HepG2 (cell line): ENCODE data around the gene SOWAHA. TPM values are rescaled to one million over a fixed set of nuclear protein-coding genes. Genes with fewer than 3 reads are reported as not detected.

ENCODE experiments used
- ATAC-seq: fragments of 200-7000 bp; cut with Tn5 transposase; 3 replicates; pipeline ENCODE4 v1.9.1; 2020; ENCODE audit warnings: mild to moderate bottlenecking, moderate library complexity
- BruUV-seq: library from RNA; stranded (reverse); fragments of 400-500 nt; replicated peaks from 2 replicates; lab custom pipeline; 2021; lab: Mats Ljungman, UMichigan
- CTCF ChIA-PET: fragments of 300-600 bp; formaldehyde crosslinking; extraction: SDS; loops from one replicate; lab custom pipeline; 2021; ENCODE audit warnings: low total read pairs, inconsistent platforms, low intra/inter-chr PET ratio; lab: Yijun Ruan, JAX
- POLR2A ChIA-PET: fragments of 350-600 bp; sonication (Branson Sonifier 250); formaldehyde crosslinking; loops from one replicate; lab custom pipeline; 2020; ENCODE audit warnings: antibody characterized with exemption, inconsistent platforms; lab: Yijun Ruan, JAX
- DNase-seq: peaks from one replicate; pipeline ENCODE4 v3.0.0-alpha.2; 2015; ENCODE audit warnings: low spot score
- FAIRE-seq: peaks from 3 replicates; lab custom pipeline; 2011; peaks lifted over from hg19 to GRCh38; lab: Jason Lieb, UNC
- H2AFZ ChIP-seq: one replicate; pipeline ENCODE4 v1.6.1; 2011; ENCODE audit warnings: low read length, inconsistent platforms
- H3K27ac ChIP-seq: fragments of 300-600 bp; 3 replicates; pipeline ENCODE4 v1.8.0; 2011; ENCODE audit warnings: mixed run types, mild to moderate bottlenecking, mixed read lengths, low read length, inconsistent platforms; ENCODE audit not compliant: insufficient read depth; ENCODE audit errors: extremely low read length
- H3K27me3 ChIP-seq, 2 experiments: fragments of 200-600 bp in 1 of 2; 2 replicates in 1 of 2; 3 replicates in 1 of 2; pipeline versions ENCODE4 v1.6.0 to v1.8.0; 2011; ENCODE audit warnings: low read length in 2 of 2, mild to moderate bottlenecking in 2 of 2, moderate library complexity in 2 of 2, inconsistent platforms in 1 of 2; ENCODE audit not compliant: insufficient read depth in 2 of 2, control insufficient read depth in 1 of 2
- H3K36me3 ChIP-seq, 2 experiments: fragments of 200-600 bp in 1 of 2; replicated peaks in 1 of 2; 2 replicates in 1 of 2; 3 replicates in 1 of 2; pipeline versions ENCODE4 v1.5.1 to v1.8.0; 2011; ENCODE audit warnings: low read length in 2 of 2, inconsistent platforms in 1 of 2; ENCODE audit not compliant: insufficient read depth in 2 of 2, control insufficient read depth in 1 of 2
- H3K4me1 ChIP-seq: 2 replicates; pipeline ENCODE4 v1.5.1; 2012; ENCODE audit warnings: low read length, inconsistent platforms; ENCODE audit not compliant: insufficient read depth
- H3K4me2 ChIP-seq: 2 replicates; pipeline ENCODE4 v1.6.0; 2011; ENCODE audit warnings: low read depth, low read length, inconsistent platforms
- H3K4me3 ChIP-seq, 3 experiments: fragments of 200-600 bp in 1 of 3; sonication (generic), shearing (Covaris generic) in 1 of 3; replicated peaks in 1 of 3; 2 replicates each; pipeline ENCODE4 v1.5.1; 2011 to 2016; ENCODE audit warnings: low read length in 3 of 3, inconsistent platforms in 2 of 3, low read depth in 2 of 3, mild to moderate bottlenecking in 2 of 3, control low read depth in 1 of 3, mixed read lengths in 1 of 3; ENCODE audit not compliant: insufficient read depth in 1 of 3
- H3K79me2 ChIP-seq: one replicate; pipeline ENCODE4 v1.6.1; 2011; ENCODE audit warnings: low read length, inconsistent platforms; ENCODE audit not compliant: insufficient read depth
- H3K9ac ChIP-seq: 2 replicates; pipeline ENCODE4 v1.6.0; 2011; ENCODE audit warnings: mild to moderate bottlenecking, low read depth, low read length, inconsistent platforms; ENCODE audit not compliant: insufficient read depth
- H3K9me3 ChIP-seq: 2 replicates; pipeline ENCODE4 v1.5.1; 2012; ENCODE audit warnings: mild to moderate bottlenecking, low read length
- H4K20me1 ChIP-seq: 2 replicates; pipeline ENCODE4 v1.6.0; 2011; ENCODE audit warnings: inconsistent platforms, mild to moderate bottlenecking, low read length, moderate library complexity; ENCODE audit not compliant: insufficient read depth
- ARID5B ChIP-seq: IDR thresholded peaks from 2 replicates; pipeline ENCODE4 v1.4.0; 2020; ENCODE audit warnings: mild to moderate bottlenecking, missing genetic modification reagents
- DPF2 ChIP-seq: sonication (generic); formaldehyde crosslinking; IDR thresholded peaks from 2 replicates; pipeline ENCODE4 v1.4.0; 2020; ENCODE audit warnings: mild to moderate bottlenecking, low read depth, missing genetic modification reagents, borderline replicate concordance
- FOXJ3 ChIP-seq: sonication (generic); formaldehyde crosslinking; IDR thresholded peaks from 2 replicates; pipeline ENCODE4 v1.4.0; 2020; ENCODE audit warnings: missing genetic modification reagents, mild to moderate bottlenecking, borderline replicate concordance
- GMEB2 ChIP-seq: IDR thresholded peaks from 2 replicates; pipeline ENCODE4 v1.6.1; 2016; ENCODE audit warnings: missing biosample characterization, missing genetic modification reagents, low read depth
- NBN ChIP-seq: fragments of 450-650 bp; conservative IDR thresholded peaks from 2 replicates; pipeline ENCODE4 v1.6.1; 2017
- POLR2AphosphoS5 ChIP-seq: IDR thresholded peaks from 2 replicates; pipeline ENCODE4 v1.6.1; 2012; ENCODE audit warnings: low read depth, low read length
- RBFOX2 ChIP-seq: fragments of 200-400 bp; formaldehyde crosslinking; IDR thresholded peaks from 2 replicates; pipeline ENCODE4 v1.6.1; 2017; ENCODE audit warnings: low read depth, mild to moderate bottlenecking, low read length
- SNRNP70 ChIP-seq: fragments of 200-400 bp; formaldehyde crosslinking; IDR thresholded peaks from 2 replicates; pipeline ENCODE4 v1.6.1; 2017; ENCODE audit warnings: mild to moderate bottlenecking, low read depth, low read length, moderate library complexity
- TAF1 ChIP-seq: sonication (generic); formaldehyde crosslinking; IDR thresholded peaks from 2 replicates; pipeline ENCODE4 v1.4.0; 2020; ENCODE audit warnings: missing genetic modification reagents
- TGIF2 ChIP-seq: IDR thresholded peaks from 2 replicates; pipeline ENCODE4 v1.6.1; 2016; ENCODE audit warnings: control low read depth, missing compliant biosample characterization
- YEATS2 ChIP-seq: sonication (generic); formaldehyde crosslinking; IDR thresholded peaks from 2 replicates; pipeline ENCODE4 v1.4.0; 2020; ENCODE audit warnings: missing genetic modification reagents, borderline replicate concordance
- ZNF232 ChIP-seq: sonication (generic); formaldehyde crosslinking; IDR thresholded peaks from 2 replicates; pipeline ENCODE4 v1.4.0; 2020; ENCODE audit warnings: missing genetic modification reagents, borderline replicate concordance
- ZNF724P ChIP-seq: sonication (generic); formaldehyde crosslinking; IDR thresholded peaks from 2 replicates; pipeline ENCODE4 v1.8.0; 2022; ENCODE audit warnings: missing genetic modification reagents, borderline replicate concordance
- ZSCAN29 ChIP-seq: sonication (generic); formaldehyde crosslinking; conservative IDR thresholded peaks from 2 replicates; pipeline ENCODE4 v1.4.0; 2020; ENCODE audit warnings: mild to moderate bottlenecking, missing genetic modification reagents
- WGBS: methylation state at CpG from one replicate; pipeline ENCODE4 v1.1.6; 2017; ENCODE audit warnings: low lambda C conversion rate; 5-methylcytosine and 5-hydroxymethylcytosine counted together
- in situ Hi-C: cut with HindIII; loops from 2 replicates; pipeline ENCODE4 v1.10.0; 2017; ENCODE audit warnings: low pct_unique_long_range_greater_than_20kb; ENCODE audit not compliant: extremely low pct_ligation_motif_present
- intact Hi-C: fragments of 100-400 bp; cut with micrococcal nuclease; formaldehyde crosslinking; loops from one replicate; pipeline ENCODE4 v1.10.0; 2022; ENCODE audit not compliant: unreplicated experiment
- polyA plus RNA-seq, 8 experiments: library from polyadenylated mRNA; depleted of rRNA in 3 of 8; stranded (reverse) in 7 of 8; unstranded in 1 of 8; fragments of >200 nt; fragmentation: Illumina TruSeq in 4 of 8; extraction: Trizol in 4 of 8; gene quantifications; 2 replicates each; pipeline versions ENCODE4 v1.2.1 to v1.2.3, GENCODE V29; 2011 to 2016; ENCODE audit warnings: low read depth in 4 of 8, missing spikeins in 1 of 8, mixed read lengths in 1 of 8; ENCODE audit not compliant: insufficient read depth in 1 of 8
- total RNA-seq, 5 experiments: library from RNA; depleted of rRNA; stranded (reverse); fragments of >200 nt; fragmentation: Illumina TruSeq; extraction: Trizol; gene quantifications; 2 replicates each; pipeline ENCODE4 v1.2.3, GENCODE V29; 2016; ENCODE audit warnings: low read depth in 1 of 5

The SOWAHA gene
- total and polyA plus RNA-seq, 2 of the 13 experiments (the other 11 are each of a cell fraction or from before 2014, with no cell fraction given), result 0.95 to 1.9 TPM

GRCh38 chr5:132778856-132779255 lies 34.2 kb upstream of the SOWAHA start:
- H3K27me3 ChIP-seq, result no peaks in the 10 kb centered on the region
- no peak overlapping the region for H3K9ac ChIP-seq
- no peak for TF ChIP-seq POLR2AphosphoS5
- no peak for TF ChIP-seq ZNF724P
- no peak for TF ChIP-seq DPF2
- no peak overlapping the region for H3K27ac ChIP-seq
- ChIA-PET POLR2A (interaction anchor here (2.8 to 4.2 kb wide), 2 partner anchors 28 to 42 kb away, joined by 10 to 21 read pairs; no protein-coding TSS in a partner anchor), CTCF (no interaction called here)
- H3K36me3 ChIP-seq, result no peaks in the 10 kb centered on the region
- intact Hi-C loops (no loop called here), in situ Hi-C loops (no loop called here)
- DNase-seq (no peak), ATAC-seq (no peak), FAIRE-seq (no peak)
- no peak overlapping the region for H2AFZ ChIP-seq
- H3K4me2 ChIP-seq, result no peak overlapping the region
- H3K9me3 ChIP-seq, result no peaks in the 10 kb centered on the region
- BruUV-seq, result no TSS peak
- peaks cover 25% of the 10 kb centered on the region for H3K79me2 ChIP-seq
- H3K4me1 ChIP-seq, result peaks cover 33% of the 10 kb centered on the region
- H4K20me1 ChIP-seq, result no peaks in the 10 kb centered on the region
- H3K4me3 ChIP-seq, result no peak overlapping the region
- 92% methylated on average over 5 of the region's 5 CpGs for WGBS

GRCh38 chr5:132779961-132780360 lies 33.1 kb upstream of the SOWAHA start:
- Histone ChIP-seq H3K36me3 (no peaks in the 10 kb centered on the region), H3K4me3 (no peak overlapping the region), H3K9ac (no peak overlapping the region), H3K79me2 (peaks cover 15% of the 10 kb centered on the region), H4K20me1 (no peaks in the 10 kb centered on the region), H3K9me3 (no peaks in the 10 kb centered on the region), H3K27ac (no peak overlapping the region), H3K27me3 (no peaks in the 10 kb centered on the region), H3K4me2 (no peak overlapping the region), H2AFZ (no peak overlapping the region), H3K4me1 (peaks cover 22% of the 10 kb centered on the region)
- no TSS peak for BruUV-seq
- ChIA-PET POLR2A (no interaction called here), CTCF (no interaction called here)
- FAIRE-seq, result no peak
- no peak for ATAC-seq
- in situ Hi-C loops (no loop called here), intact Hi-C loops (no loop called here)
- WGBS, result 93% methylated on average over 3 of the region's 3 CpGs
- DNase-seq, result no peak
- TF ChIP-seq RBFOX2 (no peak), ARID5B (CRISPR knock-in tag) (no peak), FOXJ3 (no peak), TAF1 (no peak), ZSCAN29 (CRISPR knock-in tag) (no peak), NBN (no peak), GMEB2 (CRISPR knock-in tag) (no peak), TGIF2 (no peak), SNRNP70 (no peak), ZNF232 (no peak), YEATS2 (CRISPR knock-in tag) (no peak)
